ENCODE results near the gene CCDC171.

The CCDC171 gene

DNA sequence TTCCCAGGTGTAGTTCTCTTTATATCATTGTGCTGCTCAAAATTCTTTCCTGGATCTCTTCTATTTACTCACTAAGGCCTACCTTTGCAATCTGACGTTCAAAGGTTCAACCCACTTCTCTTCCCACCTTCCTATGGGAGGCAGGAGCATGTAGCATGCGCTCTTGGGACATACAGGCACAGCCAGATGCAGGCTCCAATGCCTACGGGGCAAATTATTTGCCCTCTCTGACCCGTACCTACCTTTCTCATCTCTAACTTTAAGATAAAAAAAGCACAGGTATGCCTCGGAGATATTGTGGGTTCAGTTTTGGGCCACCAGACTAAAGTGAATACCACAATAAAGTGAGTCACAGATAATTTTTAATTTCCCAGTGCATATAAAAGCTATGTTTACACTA is 460.5 kb downstream of the CCDC171 start:
- H3K27ac ChIP-seq: no peak overlapping the region
- TF ChIP-seq, protein P1, sequence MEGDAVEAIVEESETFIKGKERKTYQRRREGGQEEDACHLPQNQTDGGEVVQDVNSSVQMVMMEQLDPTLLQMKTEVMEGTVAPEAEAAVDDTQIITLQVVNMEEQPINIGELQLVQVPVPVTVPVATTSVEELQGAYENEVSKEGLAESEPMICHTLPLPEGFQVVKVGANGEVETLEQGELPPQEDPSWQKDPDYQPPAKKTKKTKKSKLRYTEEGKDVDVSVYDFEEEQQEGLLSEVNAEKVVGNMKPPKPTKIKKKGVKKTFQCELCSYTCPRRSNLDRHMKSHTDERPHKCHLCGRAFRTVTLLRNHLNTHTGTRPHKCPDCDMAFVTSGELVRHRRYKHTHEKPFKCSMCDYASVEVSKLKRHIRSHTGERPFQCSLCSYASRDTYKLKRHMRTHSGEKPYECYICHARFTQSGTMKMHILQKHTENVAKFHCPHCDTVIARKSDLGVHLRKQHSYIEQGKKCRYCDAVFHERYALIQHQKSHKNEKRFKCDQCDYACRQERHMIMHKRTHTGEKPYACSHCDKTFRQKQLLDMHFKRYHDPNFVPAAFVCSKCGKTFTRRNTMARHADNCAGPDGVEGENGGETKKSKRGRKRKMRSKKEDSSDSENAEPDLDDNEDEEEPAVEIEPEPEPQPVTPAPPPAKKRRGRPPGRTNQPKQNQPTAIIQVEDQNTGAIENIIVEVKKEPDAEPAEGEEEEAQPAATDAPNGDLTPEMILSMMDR (conservative IDR thresholded peaks at IDR 0.05): no peak

DNA sequence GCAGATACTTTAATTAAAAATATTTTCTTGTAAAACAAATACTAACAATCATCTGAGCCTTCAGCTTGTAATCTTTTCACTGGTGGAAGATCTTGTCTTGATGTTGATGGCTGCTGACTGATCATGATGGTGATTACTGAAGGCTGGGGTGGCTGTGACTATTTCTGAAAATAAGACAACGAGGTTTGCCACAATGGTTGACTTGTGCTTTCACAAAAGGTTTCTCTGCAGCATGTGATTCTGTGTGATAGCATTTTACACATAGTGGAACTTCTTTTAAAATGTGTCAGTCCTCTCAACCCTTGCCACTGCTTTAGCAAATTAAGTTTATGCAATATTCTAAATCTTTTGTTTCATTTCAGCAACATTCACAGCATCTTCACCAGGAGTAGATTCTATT is 461.0 kb downstream of the CCDC171 start:
- no peak overlapping the region for H3K27ac ChIP-seq
- TF ChIP-seq, protein P1 (conservative IDR thresholded peaks at IDR 0.05): no peak

DNA sequence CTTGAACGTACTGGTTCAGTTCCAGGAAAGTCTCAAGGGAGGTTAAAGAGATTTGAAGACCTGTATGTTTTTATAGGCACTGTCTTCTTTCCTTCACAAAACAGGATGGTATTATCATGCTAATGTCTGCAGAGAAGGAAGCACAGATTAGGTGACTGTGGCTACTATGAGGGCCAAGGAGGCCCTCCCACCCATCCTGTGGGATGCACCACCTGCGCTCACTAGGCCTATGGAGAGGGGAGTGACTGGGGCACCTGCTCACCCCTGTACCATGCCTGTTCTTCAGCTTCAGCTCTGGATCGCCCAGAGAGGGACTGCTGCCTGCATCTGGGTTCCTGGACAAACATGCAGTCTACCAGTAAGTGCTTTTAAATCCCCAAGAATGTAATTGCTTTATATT is 469.4 kb downstream of the CCDC171 start:
- TF ChIP-seq, protein P1 (conservative IDR thresholded peaks at IDR 0.05): no peak
- no peak overlapping the region for H3K27ac ChIP-seq

DNA sequence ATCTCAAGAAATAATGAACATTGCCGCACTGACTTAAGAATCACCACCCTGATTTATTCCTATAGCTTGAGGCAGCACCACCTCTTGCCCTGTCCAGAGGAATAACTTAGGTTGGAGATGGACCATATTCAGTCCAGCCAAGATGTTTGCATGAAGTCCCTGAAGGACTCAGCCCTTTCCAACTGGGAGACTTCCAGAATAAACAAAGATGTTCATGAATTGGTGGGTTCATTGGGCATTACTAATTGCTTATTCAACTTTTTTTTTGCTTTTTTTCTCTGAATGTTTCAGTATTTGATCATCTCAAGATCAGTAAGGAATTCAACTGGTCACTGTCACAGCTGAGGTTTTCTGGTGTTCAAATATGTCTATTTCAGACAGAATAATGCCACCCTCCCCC is 470.6 kb downstream of the CCDC171 start:
- TF ChIP-seq, protein P1 (conservative IDR thresholded peaks at IDR 0.05): no peak
- no peak overlapping the region for H3K27ac ChIP-seq
